LHCN-M2 (cell line): ENCODE data around the gene HEBP2. TPM values are rescaled to one million over a fixed set of nuclear protein-coding genes. Genes with fewer than 3 reads are reported as not detected.
"Not testable (repeated sequence)": the region's sequence is repeated elsewhere in the genome, so short reads cannot be mapped to it uniquely, and the experiment has no call there.

Experiments
- DNase-seq: peaks from one replicate; pipeline ENCODE4 v3.0.0-alpha.2; 2012; ENCODE audit warnings: low read depth
- polyA plus RNA-seq: library from polyadenylated mRNA; unstranded; fragments of >200 nt; gene quantifications from one replicate; pipeline ENCODE4 v1.2.1, GENCODE V29; 2012; ENCODE audit warnings: missing spikeins
- total RNA-seq: library from RNA; depleted of rRNA; stranded (reverse); fragments of >200 nt; gene quantifications from 2 replicates; pipeline ENCODE4 v1.2.3, GENCODE V29; 2014; rRNA removed

The HEBP2 gene, protein sequence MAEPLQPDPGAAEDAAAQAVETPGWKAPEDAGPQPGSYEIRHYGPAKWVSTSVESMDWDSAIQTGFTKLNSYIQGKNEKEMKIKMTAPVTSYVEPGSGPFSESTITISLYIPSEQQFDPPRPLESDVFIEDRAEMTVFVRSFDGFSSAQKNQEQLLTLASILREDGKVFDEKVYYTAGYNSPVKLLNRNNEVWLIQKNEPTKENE
- total RNA-seq = 21.9 and 24.8 TPM in 2 replicates
- polyA plus RNA-seq = 35.6 TPM

DNA sequence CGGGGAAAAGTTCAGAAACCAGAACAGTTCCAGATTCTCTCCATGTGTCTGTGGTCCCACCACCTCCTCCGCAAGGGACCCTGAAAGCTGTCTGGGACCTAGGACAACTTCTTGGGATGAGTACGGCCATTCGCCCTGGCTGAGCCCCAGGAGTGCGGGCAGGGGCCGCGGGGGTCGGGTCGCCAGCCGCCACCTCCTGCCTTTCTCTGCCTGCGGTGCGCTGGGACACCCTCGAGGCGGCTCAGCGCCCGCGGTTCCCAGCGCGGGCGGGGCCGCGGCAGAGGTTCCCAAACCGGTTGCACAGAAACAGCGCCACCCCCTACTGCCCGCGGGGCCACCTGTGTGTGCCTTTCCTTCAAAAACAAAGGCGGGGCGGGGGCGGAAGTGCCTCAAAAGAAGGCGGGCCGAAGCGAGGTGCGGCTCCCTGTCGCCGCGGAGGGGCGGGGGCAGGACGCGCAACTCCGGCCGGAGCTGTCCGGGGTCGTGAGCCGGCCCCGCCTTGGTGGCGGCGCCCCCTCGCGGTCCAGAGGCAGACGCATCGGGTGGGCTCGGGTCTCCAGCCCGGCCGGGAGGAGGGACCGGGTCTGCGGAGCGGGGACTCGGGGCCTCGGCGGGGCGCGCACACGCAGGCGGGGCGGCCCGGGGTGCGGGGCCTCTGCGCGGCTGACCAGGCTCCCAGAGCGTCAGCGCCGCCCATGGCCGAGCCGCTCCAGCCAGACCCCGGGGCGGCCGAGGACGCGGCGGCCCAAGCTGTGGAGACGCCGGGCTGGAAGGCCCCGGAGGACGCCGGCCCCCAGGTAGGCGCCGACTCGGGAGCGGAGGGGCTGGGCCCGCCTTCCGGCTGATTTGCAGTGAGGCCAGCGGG is at the start of gene HEBP2:
TSS of gene HEBP2 (plus strand) at position 423 of the 865 bp plus-strand sequence. CDS start at position 696, 273 bp downstream.
- DNase-seq = peak; percentile 76

DNA sequence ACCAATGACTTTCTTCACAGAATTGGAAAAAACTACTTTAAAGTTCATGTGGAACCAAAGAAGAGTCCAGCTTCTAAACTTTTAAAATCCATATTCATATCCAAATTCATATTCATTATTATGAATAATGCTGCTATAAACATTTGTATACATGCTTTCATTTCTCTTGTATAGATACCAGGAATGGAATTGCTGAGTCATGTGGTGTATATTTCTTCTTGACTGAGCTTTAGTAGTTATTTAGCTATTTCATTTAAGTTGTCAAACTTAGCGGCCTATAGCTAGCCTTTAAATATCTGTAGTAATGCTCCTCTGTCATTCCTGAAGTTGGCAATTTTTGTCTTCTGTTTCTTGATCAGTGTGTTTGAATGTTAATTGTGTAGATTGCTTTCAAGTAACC is 46.1 kb upstream of the HEBP2 start:
- no peak for DNase-seq

DNA sequence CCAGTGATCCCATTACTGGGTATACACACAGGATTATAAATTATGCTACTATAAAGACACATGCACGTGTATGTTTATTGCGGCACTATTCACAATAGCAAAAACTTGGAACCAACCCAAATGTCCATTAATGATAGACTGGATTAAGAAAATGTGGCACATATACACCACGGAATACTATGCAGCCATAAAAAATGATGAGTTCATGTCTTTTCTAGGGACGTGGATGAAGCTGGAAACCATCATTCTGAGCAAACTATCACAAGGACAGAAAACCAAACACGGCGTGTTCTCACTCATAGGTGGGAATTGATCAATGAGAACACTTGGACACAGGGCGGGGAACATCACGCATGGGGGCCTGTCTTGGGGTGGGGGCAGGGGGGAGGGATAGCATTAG is 35.3 kb upstream of the HEBP2 start:
- DNase-seq = not testable (repeated sequence)

DNA sequence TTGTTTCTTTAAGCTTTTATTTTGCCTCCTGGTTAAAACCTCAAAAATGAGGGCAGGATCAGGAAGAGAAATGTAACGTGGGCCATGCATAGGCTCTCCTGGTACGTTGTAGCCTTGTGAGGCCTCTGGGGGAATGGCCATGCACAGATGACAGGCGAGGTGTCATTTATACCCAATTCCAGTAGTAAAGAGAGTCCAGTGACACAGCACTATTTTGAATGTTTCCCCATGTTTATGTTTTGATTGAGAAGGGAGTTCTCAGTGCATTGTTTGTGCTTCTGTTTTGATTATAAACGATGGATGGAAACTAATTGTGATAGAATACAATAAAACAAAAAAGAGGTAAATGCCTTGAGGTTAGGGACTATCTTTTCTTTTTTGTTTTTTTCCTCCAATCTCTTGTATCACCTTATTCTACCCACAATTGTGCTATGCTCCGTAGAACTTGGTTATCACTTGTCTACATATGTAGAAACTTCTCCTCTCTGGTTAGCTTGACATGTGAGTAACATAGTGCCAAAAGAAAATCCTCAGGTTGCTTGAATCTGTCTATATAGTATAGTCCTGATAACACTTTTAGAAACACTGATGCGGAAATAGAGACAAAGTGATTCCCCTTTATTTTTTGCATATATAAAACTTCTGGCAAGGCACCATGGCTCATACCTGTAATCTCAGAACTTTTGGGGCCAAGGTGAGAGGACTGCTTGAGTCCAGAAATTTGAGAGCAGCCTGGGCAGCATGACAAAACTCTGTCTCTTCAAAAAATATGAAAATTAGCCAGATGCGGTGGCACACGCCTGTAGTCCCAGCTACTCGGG is 33.2 kb upstream of the HEBP2 start:
- DNase-seq = no peak

DNA sequence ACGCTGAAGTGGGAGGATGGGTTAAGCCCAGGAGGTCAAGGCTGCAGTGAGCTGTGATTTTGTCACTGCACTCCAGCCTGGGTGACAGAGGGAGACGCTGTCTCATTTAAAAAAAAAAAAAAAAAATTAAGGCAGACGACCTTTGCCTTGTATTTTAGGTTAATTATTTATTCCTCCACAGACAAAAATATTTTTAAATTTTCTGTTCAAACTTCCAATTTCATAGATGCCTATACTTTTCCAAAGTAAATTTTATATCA is 32.6 kb upstream of the HEBP2 start:
- no peak for DNase-seq

- DNase-seq = peak; percentile 4
Measured at GRCh38 chr6:138371720-138372119, 32.3 kb upstream of the HEBP2 start.

GRCh38 chr6:138372711-138373463 is 31.1 kb upstream of the HEBP2 start:
- peak; percentile 7 for DNase-seq

GRCh38 chr6:138374230-138374629 is 29.8 kb upstream of the HEBP2 start:
- no peak for DNase-seq

DNA sequence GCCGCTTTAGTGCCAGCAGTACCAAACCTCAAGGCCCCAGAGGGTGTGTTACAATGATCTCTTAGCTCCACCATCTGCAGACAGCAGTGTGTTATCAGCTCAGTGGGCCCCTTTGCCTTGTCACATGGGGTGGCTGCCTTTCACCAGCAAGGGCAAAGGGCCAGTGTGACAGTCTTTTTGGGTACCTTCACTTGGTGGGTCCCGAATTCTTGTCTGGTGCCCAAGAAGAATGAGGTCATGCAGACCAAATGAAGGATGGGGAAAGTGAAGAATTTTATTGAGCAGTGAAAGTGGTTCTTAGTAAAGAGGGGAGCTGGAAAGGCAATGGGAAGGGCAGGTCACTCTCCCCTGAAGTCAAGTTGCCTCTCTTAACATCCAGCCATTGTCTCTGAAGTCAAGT is 29.2 kb upstream of the HEBP2 start:
- no peak for DNase-seq

GRCh38 chr6:138377042-138377441 is 27.0 kb upstream of the HEBP2 start:
- DNase-seq = no peak

DNA sequence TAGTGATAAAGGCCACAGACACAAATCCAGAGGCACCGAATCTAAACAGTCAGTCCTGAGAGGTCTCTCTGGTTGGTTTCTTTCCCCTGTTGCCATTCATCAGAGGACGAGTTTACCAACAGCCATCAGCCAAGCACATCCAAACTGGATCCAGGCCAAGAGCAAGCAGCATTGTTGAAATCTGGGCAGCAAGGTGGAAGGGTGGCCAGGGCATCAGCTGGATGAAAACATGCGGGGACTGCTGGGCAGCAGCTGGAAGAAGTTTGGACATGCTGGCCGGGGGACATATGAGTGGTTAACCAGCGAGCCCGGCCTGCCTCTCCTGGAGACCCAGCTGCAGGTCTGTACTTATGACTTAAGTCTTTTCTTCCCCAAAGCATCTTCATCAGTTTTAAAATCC is 26.2 kb upstream of the HEBP2 start, which contains the start of gene SMIM28:
TSS of gene SMIM28 (plus strand) at position 62 of the 400 bp plus-strand sequence. CDS start at position 230, 168 bp downstream.
- no peak for DNase-seq

DNA sequence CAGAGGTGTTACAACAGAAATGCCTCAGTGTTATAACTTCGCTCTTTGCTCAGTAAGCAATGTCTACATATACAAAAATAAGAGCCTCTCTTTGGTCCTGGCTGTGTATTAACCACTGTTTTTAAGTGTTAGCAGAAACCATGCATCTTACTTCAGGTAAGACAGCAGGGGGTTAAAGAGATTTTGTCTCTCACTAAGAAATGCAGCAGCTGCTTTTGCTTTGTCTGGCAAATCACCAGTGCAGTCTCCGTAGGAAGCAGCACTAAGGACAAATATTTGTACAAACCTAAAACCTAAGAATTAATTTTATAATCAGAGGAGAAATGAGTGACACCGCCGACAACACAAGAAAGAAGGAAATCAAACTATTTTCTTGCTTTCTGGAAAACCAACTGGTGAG is 25.6 kb upstream of the HEBP2 start:
- no peak for DNase-seq

GRCh38 chr6:138382498-138383265 is 21.3 kb upstream of the HEBP2 start:
- DNase-seq = no peak

GRCh38 chr6:138383776-138384175 is 20.2 kb upstream of the HEBP2 start:
- DNase-seq = no peak

GRCh38 chr6:138386897-138387296 is 17.1 kb upstream of the HEBP2 start:
- DNase-seq = no peak

DNA sequence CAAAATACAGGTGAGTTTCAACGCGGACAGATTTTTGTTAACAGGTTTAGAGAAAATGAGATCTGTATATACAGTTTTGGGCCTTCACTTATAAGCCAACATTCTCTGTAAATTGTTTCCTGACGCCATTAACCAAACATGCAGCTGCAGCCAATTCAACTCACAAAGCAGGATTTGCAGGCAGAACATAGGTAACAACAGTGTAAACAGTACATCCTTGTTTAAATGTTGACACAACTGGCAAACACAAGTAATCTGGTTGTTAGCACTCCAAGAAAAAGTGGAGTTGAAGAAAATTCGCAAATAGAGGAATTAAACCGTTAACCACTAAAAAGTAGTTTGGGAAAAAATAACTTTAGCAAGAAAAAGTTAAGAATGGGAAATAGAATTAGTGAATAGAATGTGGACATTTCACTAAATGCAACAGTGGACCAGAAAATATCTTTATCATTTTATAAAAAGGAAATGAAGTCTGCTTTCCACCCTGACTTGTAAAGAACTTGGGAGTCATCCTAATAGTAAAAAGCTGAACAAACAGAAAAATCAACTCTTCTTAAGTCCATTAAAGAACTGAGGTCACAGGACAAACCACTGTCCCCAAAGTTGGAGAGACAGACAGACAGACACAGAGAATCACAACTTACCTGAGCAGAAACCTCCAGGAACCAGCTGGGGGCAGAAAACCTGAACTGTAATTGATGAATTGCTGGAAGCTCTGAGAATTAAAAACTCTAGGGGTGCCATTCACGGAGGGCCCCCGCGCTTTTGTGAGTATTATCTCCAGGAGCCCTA is 16.2 kb upstream of the HEBP2 start:
- no peak for DNase-seq

DNA sequence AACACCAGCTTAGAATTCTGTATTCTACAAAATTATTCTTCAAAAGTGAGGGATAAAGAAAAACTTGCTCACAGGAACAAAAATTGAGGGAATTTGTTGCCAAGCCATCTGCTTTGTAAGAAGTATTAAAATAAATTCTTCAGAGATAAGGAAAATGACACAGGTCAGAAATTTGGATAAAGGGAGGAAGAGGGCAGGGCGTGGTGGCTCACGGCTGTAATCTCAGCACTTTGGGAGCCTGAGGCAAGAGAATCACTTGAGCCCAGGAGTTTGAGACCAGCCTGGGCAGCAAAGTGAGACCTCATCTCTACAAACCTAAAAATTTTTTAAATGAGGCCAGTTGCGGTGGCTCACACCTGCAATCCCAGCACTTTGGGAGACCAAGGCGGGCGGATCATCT is 14.5 kb upstream of the HEBP2 start:
- no peak for DNase-seq

- no peak for DNase-seq
Measured at GRCh38 chr6:138393871-138394783, 9.9 kb upstream of the HEBP2 start.

DNA sequence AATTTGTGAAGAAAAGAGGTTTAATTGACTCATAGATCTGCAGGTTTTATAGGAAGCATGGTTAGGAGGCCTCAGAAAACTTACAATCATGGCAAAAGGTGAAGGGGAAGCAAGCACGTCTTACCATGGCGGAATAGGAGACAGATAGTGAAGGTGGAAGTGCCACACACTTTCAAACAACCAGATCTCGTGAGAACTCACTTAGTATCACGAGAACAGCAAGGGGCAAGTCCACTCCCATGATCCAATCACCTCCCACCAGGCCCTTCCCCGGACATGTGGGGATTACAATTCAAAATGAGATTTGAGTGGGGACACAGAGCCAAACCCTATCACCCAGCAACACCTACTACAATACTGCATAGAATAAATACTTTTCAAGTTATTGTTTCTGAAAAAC is 7.3 kb upstream of the HEBP2 start:
- DNase-seq = no peak
